Smooth muscle cell (in vitro differentiated cells): ENCODE results near the gene RPLP1. TPM values are rescaled to one million over a fixed set of nuclear protein-coding genes. Genes with fewer than 3 reads are reported as not detected.

Experiments used
- DNase-seq: peaks from one replicate; lab custom pipeline; 2025; ENCODE audit not compliant: unreplicated experiment; lab: John Stamatoyannopoulos, UW
- H2AFZ ChIP-seq: fragments of 200-600 bp; sonication (generic); 2 replicates; pipeline ENCODE4 v1.6.0; 2016; ENCODE audit warnings: antibody characterized with exemption, low read depth, mild to moderate bottlenecking
- H3F3A ChIP-seq: fragments of 200-600 bp; sonication (generic); 2 replicates; pipeline ENCODE4 v1.6.0; 2017; ENCODE audit warnings: antibody characterized with exemption, low read depth
- H3K27ac ChIP-seq: fragments of 200-600 bp; sonication (generic); 2 replicates; pipeline ENCODE4 v1.5.1; 2016; ENCODE audit warnings: low read depth, mild to moderate bottlenecking
- H3K27me3 ChIP-seq: fragments of 200-600 bp; sonication (generic); 2 replicates; pipeline ENCODE4 v1.6.1; 2016; ENCODE audit warnings: low read depth, mild to moderate bottlenecking
- H3K36me3 ChIP-seq: fragments of 200-600 bp; sonication (generic); 2 replicates; pipeline ENCODE4 v1.5.1; 2016; ENCODE audit warnings: low read depth
- H3K4me1 ChIP-seq: fragments of 200-600 bp; sonication (generic); 2 replicates; pipeline ENCODE4 v1.5.1; 2016; ENCODE audit warnings: low read depth
- H3K4me2 ChIP-seq: fragments of 200-600 bp; sonication (generic); 2 replicates; pipeline ENCODE4 v1.6.0; 2016; ENCODE audit warnings: mild to moderate bottlenecking
- H3K4me3 ChIP-seq: fragments of 200-600 bp; sonication (generic); 2 replicates; pipeline ENCODE4 v1.5.1; 2016; ENCODE audit warnings: mild to moderate bottlenecking
- H3K79me2 ChIP-seq: fragments of 200-600 bp; sonication (generic); 2 replicates; pipeline ENCODE4 v1.6.0; 2016; ENCODE audit warnings: low read depth, mild to moderate bottlenecking
- H3K9ac ChIP-seq: fragments of 200-600 bp; sonication (generic); 2 replicates; pipeline ENCODE4 v1.6.0; 2016; ENCODE audit warnings: low read depth
- H3K9me3 ChIP-seq: fragments of 200-600 bp; sonication (generic); replicated peaks from 2 replicates; pipeline ENCODE4 v1.5.1; 2016; ENCODE audit warnings: low read depth
- H4K20me1 ChIP-seq: fragments of 200-600 bp; sonication (generic); 2 replicates; pipeline ENCODE4 v1.6.0; 2016; ENCODE audit warnings: low read depth
- WGBS: methylation state at CpG from one replicate; pipeline ENCODE4 v1.1.7; 2016; ENCODE audit warnings: low lambda C conversion rate; 5-methylcytosine and 5-hydroxymethylcytosine counted together
- polyA plus RNA-seq: library from polyadenylated mRNA; unstranded; fragments of >200 nt; fragmentation: Nextera tagmentation; extraction: Ambion mirVana; gene quantifications from 2 replicates; pipeline ENCODE4 v1.2.1, GENCODE V29; 2016
- total RNA-seq: library from RNA; depleted of rRNA; stranded (reverse); fragments of >200 nt; gene quantifications from 2 replicates; pipeline ENCODE4 v1.2.3, GENCODE V29; 2014
- TF ChIP-seq, protein P1 (sequence below): fragments of 200-600 bp; sonication (generic); IDR thresholded peaks from 2 replicates; pipeline ENCODE4 v1.5.1; 2017; ENCODE audit warnings: borderline replicate concordance, mild to moderate bottlenecking, antibody characterized with exemption; ENCODE audit not compliant: insufficient read depth, poor library complexity, severe bottlenecking

RPLP1 gene
- total and polyA plus RNA-seq, 2 experiments from 2014 or later: 375 to 1,155 TPM

DNA sequence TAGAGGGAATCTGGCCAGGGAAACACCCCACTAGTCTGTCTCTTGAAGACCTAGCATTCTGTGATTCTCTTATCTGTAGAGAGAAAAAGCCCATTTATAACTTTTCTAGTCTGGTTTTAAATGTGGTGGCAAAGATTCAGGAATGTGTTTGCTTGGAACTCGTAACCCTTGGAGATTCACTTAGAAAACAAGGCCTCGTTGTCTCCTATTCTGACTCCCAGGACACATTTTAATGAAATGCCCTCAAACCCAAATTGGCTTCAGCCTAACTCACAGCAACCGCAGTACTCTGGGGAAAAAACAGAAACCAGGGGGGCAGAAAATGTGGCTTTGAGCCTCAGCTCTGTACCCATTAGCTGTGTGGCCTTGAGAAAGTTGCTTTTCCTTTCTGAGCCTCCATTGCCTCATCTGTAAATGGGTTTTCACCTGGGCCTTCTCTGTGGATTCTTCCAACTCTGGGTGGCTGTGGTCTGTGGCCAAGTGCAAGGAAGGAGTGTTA, 36.5 kb downstream of the RPLP1 start:
- Histone ChIP-seq H3K36me3 (no peaks in the 10 kb centered on the region), H3K79me2 (no peaks in the 10 kb centered on the region), H3K27me3 (no peaks in the 10 kb centered on the region), H3K4me2 (no peak overlapping the region), H3K9ac (no peak overlapping the region), H3F3A (no peaks in the 10 kb centered on the region), H4K20me1 (no peaks in the 10 kb centered on the region), H3K4me3 (no peak overlapping the region), H3K27ac (no peak overlapping the region), H2AFZ (no peak overlapping the region), H3K4me1 (no peaks in the 10 kb centered on the region), H3K9me3 (no peaks in the 10 kb centered on the region)
- TF ChIP-seq, protein P1, sequence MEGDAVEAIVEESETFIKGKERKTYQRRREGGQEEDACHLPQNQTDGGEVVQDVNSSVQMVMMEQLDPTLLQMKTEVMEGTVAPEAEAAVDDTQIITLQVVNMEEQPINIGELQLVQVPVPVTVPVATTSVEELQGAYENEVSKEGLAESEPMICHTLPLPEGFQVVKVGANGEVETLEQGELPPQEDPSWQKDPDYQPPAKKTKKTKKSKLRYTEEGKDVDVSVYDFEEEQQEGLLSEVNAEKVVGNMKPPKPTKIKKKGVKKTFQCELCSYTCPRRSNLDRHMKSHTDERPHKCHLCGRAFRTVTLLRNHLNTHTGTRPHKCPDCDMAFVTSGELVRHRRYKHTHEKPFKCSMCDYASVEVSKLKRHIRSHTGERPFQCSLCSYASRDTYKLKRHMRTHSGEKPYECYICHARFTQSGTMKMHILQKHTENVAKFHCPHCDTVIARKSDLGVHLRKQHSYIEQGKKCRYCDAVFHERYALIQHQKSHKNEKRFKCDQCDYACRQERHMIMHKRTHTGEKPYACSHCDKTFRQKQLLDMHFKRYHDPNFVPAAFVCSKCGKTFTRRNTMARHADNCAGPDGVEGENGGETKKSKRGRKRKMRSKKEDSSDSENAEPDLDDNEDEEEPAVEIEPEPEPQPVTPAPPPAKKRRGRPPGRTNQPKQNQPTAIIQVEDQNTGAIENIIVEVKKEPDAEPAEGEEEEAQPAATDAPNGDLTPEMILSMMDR: no peak
- DNase-seq: no peak
- WGBS: 42% methylated on average over 3 of the region's 3 CpGs

DNA sequence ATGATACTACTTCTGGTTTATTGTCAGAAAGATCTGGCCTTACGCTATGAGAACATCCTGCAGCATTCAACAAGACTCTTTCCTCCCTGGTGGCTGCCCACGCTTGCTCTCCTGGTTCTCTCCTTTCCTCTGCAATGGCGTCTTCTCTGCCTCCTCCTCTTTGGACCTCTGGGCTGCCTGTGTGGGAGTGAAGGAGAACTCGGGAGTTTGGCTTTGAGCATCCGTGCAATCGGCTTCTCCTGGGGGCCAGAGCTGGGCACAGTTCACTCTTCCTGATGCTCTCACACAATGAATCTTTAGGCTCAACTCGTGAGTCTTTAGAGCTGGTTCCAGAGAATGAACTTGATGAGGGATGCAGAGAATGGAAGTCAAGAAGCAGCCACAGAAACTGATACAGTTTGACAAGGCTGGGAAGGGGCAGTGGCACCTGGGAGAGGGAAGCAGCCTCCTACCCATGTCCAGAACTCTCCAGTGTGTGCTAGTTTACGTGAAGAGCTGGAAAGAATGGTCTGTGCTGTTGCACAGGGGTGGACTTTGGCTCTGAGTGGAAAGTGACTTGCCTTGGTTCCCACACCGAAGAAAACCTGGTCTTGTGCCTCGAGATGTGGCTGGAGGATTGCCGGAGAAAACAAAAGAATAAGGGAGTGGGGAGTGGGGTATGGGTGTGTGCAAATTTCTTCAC, 37.9 kb downstream of the RPLP1 start:
- Histone ChIP-seq H3F3A (no peaks in the 10 kb centered on the region), H3K9me3 (no peaks in the 10 kb centered on the region), H3K4me3 (no peak overlapping the region), H3K4me1 (no peaks in the 10 kb centered on the region), H3K36me3 (no peaks in the 10 kb centered on the region), H3K79me2 (no peaks in the 10 kb centered on the region), H3K9ac (no peak overlapping the region), H3K27me3 (no peaks in the 10 kb centered on the region), H3K27ac (no peak overlapping the region), H4K20me1 (no peaks in the 10 kb centered on the region), H2AFZ (no peak overlapping the region), H3K4me2 (no peak overlapping the region)
- TF ChIP-seq, protein P1: no peak
- no peak for DNase-seq
- 84% methylated on average over 11 of the region's 11 CpGs for WGBS

DNA sequence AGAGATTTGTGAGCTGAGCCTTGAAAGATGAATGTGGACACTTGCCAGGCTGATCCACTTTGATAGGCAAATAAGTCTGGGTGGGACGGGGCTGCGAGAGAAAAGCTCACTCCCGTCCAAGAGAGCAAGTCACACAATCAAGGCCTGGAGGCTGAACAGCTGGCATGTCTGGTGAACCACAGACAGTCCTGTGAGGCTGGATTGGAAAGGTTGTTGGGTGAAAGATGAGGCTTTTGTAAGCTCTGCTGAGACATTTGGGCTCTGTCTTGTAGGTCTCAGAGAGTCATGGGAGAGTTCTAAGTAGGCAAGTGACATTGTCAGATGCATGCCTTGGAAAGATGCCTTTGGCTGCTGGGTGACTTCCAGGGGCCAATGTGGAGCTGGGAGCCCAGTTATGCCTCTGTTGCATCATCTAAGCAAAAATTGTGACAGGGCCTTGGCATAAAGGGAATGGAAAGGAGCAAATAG, 38.5 kb downstream of the RPLP1 start:
- DNase-seq: no peak
- Histone ChIP-seq H3K79me2 (no peaks in the 10 kb centered on the region), H2AFZ (no peak overlapping the region), H3K36me3 (no peaks in the 10 kb centered on the region), H3K9me3 (no peaks in the 10 kb centered on the region), H3K4me1 (no peaks in the 10 kb centered on the region), H3K9ac (no peak overlapping the region), H3K27me3 (no peaks in the 10 kb centered on the region), H3K27ac (no peak overlapping the region), H4K20me1 (no peaks in the 10 kb centered on the region), H3K4me3 (no peak overlapping the region), H3F3A (no peaks in the 10 kb centered on the region), H3K4me2 (no peak overlapping the region)
- 79% methylated on average over 3 of the region's 3 CpGs for WGBS
- TF ChIP-seq, protein P1: no peak

DNA sequence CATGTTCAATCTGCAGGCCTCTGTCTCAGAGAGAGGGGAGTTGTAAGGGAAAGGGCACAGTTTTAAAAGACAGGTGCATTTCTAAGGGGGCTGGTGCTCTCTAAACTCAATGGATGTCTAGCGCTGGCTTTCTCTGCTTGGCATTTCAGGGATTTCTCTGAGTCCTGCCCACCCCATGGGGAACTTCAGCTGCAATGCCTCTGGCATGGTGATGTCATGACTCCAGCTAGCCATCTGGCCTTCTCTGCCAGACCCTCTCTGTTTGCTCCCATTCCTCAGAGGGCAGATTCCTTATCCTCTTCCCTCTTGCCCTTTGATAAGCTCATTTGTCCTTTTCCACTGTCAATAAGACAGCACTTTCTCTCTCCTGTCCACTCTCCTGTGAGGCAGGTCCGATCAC, 40.8 kb downstream of the RPLP1 start:
- WGBS: 93% methylated on average over 2 of the region's 2 CpGs
- Histone ChIP-seq H3K9me3 (no peaks in the 10 kb centered on the region), H3F3A (no peaks in the 10 kb centered on the region)

More for the DNA sequence above, 40.8 kb downstream of the RPLP1 start:
- Histone ChIP-seq H2AFZ (no peak overlapping the region), H3K27me3 (no peaks in the 10 kb centered on the region), H3K4me3 (no peak overlapping the region), H3K27ac (no peak overlapping the region), H3K4me2 (no peak overlapping the region), H3K9ac (no peak overlapping the region), H3K36me3 (no peaks in the 10 kb centered on the region), H4K20me1 (no peaks in the 10 kb centered on the region), H3K79me2 (no peaks in the 10 kb centered on the region), H3K4me1 (no peaks in the 10 kb centered on the region)
- TF ChIP-seq, protein P1: no peak
- no peak for DNase-seq
